ENCODE data around the gene GRAMD1A.

GRAMD1A gene

GRCh38 chr19:35000647-35001501, 751 bp downstream of the GRAMD1A start (continued):
- no peak for TF ChIP-seq ZSCAN18 (tag by site-specific recombination; IDR thresholded peaks at IDR 0.05)
- TF ChIP-seq GFI1B (tag by site-specific recombination; IDR thresholded peaks at IDR 0.05), result no peak
- TF ChIP-seq ZFP69B (tag by site-specific recombination; IDR thresholded peaks at IDR 0.05), result no peak
- no peak for TF ChIP-seq TCF7L2 (IDR thresholded peaks at IDR 0.05; ENCODE audit: borderline replicate concordance, low read depth, low read length)
- TF ChIP-seq YY1 (tag by site-specific recombination; IDR thresholded peaks at IDR 0.05), result peak; percentile 46
- no peak for TF ChIP-seq ZNF664 (tag by site-specific recombination; IDR thresholded peaks at IDR 0.05)
- no peak for TF ChIP-seq ZNF639 (tag by site-specific recombination; IDR thresholded peaks at IDR 0.05)
- TF ChIP-seq, protein P1, sequence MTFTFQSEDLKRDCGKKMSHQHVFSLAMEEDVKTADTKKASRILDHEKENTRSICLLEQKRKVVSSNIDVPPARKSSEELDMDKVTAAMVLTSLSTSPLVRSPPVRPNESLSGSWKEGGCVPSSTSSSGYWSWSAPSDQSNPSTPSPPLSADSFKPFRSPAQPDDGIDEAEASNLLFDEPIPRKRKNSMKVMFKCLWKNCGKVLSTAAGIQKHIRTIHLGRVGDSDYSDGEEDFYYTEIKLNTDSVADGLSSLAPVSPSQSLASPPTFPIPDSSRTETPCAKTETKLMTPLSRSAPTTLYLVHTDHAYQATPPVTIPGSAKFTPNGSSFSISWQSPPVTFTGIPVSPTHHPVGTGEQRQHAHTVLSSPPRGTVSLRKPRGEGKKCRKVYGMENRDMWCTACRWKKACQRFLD (tag by site-specific recombination; IDR thresholded peaks at IDR 0.05), result no peak
- no peak for TF ChIP-seq ZNF785 (tag by site-specific recombination; IDR thresholded peaks at IDR 0.05)
- TF ChIP-seq ZNF660 (tag by site-specific recombination; IDR thresholded peaks at IDR 0.05), result no peak
- TF ChIP-seq ZNF335 (tag by site-specific recombination; conservative IDR thresholded peaks at IDR 0.05), result peak; percentile 89
- no peak for TF ChIP-seq ZNF266 (tag by site-specific recombination; IDR thresholded peaks at IDR 0.05; ENCODE audit: low read depth)
- peak; percentile 26; the same call in 1 of the 2 replicates for TF ChIP-seq ZBTB8A (tag by site-specific recombination; IDR thresholded peaks at IDR 0.05)
- no peak for TF ChIP-seq PRDM1 (tag by site-specific recombination; IDR thresholded peaks at IDR 0.05)
- TF ChIP-seq ZNF366 (tag by site-specific recombination; conservative IDR thresholded peaks at IDR 0.05), result no peak
- no peak for TF ChIP-seq ZNF174 (tag by site-specific recombination; IDR thresholded peaks at IDR 0.05)
- no peak for TF ChIP-seq TSHZ1 (tag by site-specific recombination; IDR thresholded peaks at IDR 0.05; ENCODE audit: borderline replicate concordance)
- TF ChIP-seq, protein P2, sequence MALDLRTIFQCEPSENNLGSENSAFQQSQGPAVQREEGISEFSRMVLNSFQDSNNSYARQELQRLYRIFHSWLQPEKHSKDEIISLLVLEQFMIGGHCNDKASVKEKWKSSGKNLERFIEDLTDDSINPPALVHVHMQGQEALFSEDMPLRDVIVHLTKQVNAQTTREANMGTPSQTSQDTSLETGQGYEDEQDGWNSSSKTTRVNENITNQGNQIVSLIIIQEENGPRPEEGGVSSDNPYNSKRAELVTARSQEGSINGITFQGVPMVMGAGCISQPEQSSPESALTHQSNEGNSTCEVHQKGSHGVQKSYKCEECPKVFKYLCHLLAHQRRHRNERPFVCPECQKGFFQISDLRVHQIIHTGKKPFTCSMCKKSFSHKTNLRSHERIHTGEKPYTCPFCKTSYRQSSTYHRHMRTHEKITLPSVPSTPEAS (tag by site-specific recombination; IDR thresholded peaks at IDR 0.05), result peak; percentile 94
- TF ChIP-seq, protein P3, sequence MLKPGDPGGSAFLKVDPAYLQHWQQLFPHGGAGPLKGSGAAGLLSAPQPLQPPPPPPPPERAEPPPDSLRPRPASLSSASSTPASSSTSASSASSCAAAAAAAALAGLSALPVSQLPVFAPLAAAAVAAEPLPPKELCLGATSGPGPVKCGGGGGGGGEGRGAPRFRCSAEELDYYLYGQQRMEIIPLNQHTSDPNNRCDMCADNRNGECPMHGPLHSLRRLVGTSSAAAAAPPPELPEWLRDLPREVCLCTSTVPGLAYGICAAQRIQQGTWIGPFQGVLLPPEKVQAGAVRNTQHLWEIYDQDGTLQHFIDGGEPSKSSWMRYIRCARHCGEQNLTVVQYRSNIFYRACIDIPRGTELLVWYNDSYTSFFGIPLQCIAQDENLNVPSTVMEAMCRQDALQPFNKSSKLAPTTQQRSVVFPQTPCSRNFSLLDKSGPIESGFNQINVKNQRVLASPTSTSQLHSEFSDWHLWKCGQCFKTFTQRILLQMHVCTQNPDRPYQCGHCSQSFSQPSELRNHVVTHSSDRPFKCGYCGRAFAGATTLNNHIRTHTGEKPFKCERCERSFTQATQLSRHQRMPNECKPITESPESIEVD (tag by site-specific recombination; IDR thresholded peaks at IDR 0.05), result no peak
- TF ChIP-seq, protein P4, sequence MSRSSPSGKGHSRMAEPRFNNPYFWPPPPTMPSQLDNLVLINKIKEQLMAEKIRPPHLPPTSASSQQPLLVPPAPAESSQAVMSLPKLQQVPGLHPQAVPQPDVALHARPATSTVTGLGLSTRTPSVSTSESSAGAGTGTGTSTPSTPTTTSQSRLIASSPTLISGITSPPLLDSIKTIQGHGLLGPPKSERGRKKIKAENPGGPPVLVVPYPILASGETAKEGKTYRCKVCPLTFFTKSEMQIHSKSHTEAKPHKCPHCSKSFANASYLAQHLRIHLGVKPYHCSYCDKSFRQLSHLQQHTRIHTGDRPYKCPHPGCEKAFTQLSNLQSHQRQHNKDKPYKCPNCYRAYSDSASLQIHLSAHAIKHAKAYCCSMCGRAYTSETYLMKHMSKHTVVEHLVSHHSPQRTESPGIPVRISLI (tag by site-specific recombination; IDR thresholded peaks at IDR 0.05), result no peak
- TF ChIP-seq, protein P5, sequence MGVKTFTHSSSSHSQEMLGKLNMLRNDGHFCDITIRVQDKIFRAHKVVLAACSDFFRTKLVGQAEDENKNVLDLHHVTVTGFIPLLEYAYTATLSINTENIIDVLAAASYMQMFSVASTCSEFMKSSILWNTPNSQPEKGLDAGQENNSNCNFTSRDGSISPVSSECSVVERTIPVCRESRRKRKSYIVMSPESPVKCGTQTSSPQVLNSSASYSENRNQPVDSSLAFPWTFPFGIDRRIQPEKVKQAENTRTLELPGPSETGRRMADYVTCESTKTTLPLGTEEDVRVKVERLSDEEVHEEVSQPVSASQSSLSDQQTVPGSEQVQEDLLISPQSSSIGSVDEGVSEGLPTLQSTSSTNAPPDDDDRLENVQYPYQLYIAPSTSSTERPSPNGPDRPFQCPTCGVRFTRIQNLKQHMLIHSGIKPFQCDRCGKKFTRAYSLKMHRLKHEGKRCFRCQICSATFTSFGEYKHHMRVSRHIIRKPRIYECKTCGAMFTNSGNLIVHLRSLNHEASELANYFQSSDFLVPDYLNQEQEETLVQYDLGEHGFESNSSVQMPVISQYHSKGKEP (tag by site-specific recombination; IDR thresholded peaks at IDR 0.05), result no peak
- TF ChIP-seq ZNF580 (tag by site-specific recombination; IDR thresholded peaks at IDR 0.05), result peak; percentile 6; the same call in 1 of the 2 replicates
- TF ChIP-seq ZFHX2 (tag by site-specific recombination; conservative IDR thresholded peaks at IDR 0.05), result peak; percentile 66
- TF ChIP-seq ZNF510 (tag by site-specific recombination; IDR thresholded peaks at IDR 0.05; ENCODE audit: insufficient replicate concordance), result no peak
- no peak for TF ChIP-seq ZNF654 (tag by site-specific recombination; IDR thresholded peaks at IDR 0.05; ENCODE audit: low read depth)
